HG03354 (cell line): ENCODE data around the gene PACSIN3.
A peak's percentile ranks its signal among the peaks of the same experiment; 100 is the strongest.
"Not testable (repeated sequence)": the region's sequence is repeated elsewhere in the genome, so short reads cannot be mapped to it uniquely, and the experiment has no call there.

Experiments
- ATAC-seq: cut with Tn5 transposase; IDR thresholded peaks from one replicate; pipeline ENCODE4 v1.9.1; 2021; ENCODE audit warnings: mild to moderate bottlenecking; ENCODE audit not compliant: unreplicated experiment, poor library complexity, severe bottlenecking

Gene PACSIN3

DNA sequence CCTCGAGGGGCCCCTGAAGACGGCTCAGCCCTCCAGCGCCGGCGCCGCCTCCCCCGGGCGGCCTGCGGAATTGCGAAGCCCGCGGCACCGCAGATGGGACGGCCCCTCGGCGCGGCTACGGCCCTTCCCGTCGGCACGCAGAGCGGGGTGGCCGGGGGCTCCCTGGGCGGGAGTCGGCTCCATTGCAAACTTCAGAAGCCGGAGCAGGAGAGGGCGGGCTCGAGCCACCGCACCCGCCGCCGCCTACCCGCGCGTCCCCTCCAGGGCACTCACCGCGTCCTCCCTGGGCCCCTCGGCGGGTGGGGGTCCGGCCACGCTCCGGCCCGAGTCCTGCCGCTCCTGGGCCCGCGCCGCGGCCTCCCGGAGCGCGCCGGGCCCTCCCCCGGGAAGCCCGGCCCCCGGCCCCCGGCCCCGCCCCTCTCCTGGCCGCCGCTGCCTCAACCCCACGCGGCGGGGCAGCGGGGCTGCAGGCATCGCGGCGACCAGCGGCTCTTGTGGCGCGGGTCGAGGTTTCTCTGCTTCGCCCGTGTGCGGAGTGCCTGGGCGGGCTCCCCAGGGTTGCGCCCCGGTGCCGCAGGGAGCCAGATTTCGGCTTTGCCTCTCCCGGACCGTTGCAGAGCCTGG, at the start of gene PACSIN3:
Gene PACSIN3 (minus strand): TSS at position 359 of the 624 bp plus-strand sequence. CDS start 3,707 bp downstream, outside the sequence.
- ATAC-seq: peak; percentile 68

DNA sequence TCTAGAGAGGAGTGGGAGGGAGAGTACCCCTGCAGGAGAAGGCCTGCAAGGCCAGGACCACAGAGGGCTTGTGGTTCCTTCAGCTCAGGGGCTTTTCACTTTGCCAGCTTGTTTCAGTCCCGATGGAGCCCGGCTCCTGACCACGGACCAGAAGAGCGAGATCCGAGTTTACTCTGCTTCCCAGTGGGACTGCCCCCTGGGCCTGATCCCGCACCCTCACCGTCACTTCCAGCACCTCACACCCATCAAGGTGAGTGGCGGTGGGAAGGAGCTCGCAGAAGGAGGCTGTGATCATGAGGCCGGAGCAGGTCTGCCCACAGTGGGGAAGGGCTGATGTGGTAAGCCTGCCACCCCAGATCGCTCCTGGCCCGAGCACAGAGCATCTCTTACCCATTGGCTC, 48.9 kb upstream of the PACSIN3 start:
- ATAC-seq: no peak

DNA sequence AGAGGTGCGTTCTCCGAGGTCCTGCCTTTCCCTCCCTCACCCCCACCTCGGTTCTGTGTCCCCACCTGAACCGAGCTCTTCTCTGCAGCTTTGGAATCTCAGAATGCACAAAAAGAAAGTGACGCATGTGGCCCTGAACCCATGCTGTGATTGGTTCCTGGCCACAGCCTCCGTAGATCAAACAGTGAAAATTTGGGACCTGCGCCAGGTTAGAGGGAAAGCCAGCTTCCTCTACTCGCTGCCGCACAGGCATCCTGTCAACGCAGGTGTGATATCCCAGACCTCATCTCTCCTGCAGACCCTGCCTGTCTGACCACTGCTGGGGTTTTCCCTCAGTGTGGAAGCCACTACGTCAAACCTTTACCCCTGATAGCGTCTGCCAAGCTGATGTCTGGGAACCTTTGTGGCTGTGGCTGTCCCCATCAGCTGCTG, 48.5 kb upstream of the PACSIN3 start:
- ATAC-seq: no peak

DNA sequence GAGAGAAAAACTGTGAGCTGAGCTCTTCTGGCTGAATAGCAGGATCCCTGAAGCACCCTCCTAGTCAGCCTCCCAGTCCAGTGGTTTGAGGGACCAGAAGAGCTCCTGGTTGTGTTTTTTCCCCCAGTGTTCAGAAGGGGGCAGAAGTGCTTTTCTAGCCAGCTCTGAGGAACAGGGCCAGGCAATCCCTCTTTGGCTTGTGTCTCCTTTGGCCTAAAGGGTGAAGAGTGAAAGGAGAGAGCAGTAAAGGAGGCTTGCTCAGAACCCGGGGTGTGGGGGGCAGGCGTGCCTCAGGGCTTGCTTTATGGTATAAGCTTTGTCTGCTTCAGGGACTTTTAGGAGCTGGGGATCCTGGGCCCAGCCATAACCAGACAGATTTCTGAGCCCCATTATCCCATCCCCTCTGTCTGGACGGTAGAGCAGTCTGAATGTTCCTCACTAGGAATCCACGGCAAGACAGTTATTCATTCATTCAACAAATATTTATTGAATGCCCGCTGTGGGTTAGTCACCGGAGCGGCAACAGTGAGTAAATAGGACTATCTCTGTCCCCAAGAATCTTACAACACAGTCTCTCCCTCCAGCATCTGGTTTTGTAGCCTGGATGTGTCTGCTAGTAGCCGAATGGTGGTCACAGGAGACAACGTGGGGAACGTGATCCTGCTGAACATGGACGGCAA, 47.9 kb upstream of the PACSIN3 start:
- ATAC-seq: no peak

DNA sequence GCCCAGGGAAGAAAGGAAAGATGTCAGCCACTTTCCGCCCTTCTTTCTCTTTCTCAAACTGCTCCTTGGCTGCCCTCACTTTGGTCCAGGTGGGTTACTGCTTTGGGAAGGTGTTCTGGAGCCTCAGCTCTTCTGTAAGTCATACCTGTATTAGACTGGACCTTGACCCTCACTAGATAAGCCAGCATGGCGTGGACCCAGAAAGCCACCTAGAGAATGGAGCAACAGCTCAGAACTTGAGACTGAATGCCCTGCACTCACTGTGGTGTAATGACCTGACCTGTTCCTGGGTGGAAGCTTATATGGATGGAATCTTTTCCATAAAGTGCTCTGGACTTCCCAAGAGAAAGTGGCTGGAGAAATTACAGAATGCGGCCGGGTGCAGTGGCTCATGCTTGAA, 46.8 kb upstream of the PACSIN3 start:
- no peak for ATAC-seq

DNA sequence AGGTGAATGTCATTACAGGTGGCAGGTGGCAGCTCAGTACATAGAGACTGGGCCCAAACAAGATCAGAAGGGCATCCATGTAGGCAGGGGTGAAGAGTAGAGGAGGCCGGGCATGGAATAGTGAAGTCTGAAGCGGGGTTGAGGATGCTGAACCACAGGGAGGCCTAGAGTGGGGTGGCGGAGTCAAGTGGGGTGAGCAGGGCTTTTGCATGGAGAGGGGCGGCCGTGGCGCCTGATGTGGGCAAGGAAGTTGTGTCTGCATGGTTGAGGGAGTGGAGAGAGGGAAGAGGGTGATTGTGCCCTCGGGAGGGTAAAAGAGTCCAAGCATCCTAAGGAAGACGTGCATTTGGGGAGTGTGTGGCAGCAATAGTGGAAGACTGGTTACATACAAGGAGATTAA, 42.9 kb upstream of the PACSIN3 start:
- ATAC-seq: no peak

DNA sequence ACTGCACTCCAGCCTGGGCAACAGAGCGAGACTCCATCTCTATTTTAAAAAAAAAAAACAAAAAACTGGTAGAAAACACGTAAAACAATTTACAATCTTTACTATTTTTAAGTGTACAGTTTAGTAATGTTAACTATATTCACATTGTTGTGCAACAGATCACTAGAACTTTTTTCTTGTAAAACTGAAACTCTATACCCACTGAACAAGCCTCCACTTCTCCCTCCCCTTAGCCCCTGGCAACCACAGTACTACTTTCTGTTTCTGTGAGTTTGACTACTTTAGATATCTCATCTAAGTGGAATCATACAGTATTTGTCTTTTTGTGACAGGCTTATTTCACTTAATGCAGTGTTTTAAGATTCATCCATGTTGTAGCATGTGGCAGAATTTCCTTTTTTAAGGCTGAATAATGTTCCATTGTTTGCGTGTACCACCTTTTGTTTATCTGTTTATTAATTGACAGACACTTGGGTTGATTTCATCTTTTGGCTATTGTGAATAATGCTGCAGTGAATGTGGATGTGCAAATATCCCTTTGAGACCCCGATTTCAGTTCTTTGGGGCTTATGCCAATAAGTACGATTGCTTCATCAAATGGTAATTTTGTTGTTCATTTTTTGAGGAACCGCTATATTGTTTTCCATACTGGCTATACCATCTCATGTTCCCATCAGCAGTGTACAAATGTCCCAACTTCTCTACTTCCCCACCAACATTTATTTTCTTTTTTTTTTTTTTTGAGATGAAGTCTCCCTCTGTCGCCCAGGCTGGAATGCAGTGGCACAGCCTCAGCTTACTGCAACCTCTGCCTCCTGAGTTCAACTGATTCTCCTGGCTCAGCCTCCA, 39.5 kb upstream of the PACSIN3 start:
- ATAC-seq: peak; percentile 85

DNA sequence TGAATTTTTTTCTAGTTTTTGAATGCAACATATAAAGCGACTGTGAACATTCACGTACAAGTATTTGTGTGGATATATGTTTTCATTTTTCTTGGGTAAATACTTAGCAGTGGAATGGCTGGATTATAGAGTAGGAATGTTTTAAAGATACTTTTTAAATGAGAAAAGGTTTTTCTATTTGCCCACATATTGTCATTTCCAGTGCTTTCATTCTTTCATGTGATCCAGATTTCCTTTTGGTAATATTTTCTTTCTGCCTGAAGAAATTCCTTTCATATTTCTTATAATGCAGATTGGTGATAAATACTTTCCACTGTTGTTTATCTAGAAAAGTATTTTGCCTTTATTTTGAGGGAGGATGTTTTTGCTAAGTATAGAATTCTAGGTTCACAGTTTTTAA, 36.5 kb upstream of the PACSIN3 start:
- no peak for ATAC-seq

DNA sequence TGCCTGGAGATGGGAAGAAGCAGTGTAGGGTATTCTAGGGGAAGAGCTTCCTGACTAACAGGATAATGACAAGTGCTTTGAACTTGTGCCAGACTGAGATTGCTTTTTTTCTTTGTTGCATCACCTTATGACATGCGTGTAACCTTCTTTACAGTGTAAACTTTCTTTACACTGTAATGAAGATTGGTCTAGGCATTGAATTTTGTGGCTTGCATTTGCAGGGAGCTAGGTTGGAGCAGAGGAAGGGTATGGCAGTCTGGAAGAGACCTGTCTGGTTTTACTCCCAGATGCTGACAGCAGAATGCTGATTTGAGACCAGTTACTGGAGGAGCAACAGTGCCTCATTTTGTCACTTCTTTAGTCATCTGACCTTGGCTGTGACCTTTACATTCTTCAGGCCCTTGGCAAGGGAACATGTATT, 34.2 kb upstream of the PACSIN3 start:
- ATAC-seq: no peak

DNA sequence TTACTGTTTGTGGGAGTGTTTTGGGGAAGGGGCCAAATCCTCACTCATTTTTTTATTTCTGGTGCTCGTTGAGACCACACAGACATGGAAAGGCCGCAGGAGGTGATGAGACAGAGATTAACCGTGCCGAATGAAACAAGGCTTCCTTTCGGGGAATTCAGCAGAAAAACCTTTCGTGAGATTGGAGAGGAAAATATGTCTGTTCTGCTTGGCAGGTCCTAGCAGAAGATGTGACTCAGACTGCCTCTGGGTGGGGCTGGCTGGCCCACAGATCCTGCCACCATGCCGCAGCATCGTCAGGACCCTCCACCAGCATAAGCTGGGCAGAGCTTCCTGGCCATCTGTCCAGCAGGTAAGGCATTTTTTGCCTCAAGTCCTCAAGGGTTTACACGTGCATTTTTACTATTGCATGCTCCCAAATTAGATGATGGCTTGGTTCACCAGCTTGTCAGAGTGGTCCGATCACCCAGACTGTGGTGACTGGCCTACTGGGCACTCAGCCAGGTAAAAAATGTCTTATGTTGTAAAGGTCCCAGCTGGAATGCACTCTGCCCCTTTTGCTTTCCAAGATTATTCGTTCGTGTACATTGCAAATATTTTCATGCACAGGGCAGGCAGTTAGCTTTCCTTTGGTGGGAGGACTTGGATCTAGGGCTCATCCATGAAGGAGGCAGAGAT, 30.0 kb upstream of the PACSIN3 start:
- ATAC-seq: peak; percentile 23

DNA sequence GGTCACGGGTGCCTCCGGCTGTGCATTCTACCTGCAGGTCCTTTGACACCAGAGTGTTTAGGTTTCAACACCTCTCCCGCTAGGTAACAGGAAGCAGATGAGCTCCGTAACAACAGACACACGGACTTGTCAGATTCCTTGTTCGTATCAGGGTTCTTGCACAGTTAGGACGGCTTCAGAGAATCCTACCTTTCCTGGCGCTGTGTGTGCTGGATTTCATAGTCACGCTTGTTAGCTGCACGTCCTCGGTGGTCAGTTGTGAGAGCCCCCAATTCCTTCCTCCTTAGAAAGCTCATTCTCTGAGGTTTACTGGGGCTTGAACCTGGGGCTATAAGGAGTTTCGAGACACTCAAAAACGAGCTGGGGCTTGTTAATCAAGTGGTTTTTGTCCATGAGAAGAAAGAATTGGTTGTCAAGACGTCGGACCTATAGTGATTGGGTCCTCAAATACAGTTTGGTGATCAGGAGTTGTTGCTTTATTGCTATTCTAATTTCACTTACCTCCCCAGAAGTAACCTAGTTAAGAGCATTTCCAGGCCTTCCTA, 29.2 kb upstream of the PACSIN3 start:
- ATAC-seq: no peak

DNA sequence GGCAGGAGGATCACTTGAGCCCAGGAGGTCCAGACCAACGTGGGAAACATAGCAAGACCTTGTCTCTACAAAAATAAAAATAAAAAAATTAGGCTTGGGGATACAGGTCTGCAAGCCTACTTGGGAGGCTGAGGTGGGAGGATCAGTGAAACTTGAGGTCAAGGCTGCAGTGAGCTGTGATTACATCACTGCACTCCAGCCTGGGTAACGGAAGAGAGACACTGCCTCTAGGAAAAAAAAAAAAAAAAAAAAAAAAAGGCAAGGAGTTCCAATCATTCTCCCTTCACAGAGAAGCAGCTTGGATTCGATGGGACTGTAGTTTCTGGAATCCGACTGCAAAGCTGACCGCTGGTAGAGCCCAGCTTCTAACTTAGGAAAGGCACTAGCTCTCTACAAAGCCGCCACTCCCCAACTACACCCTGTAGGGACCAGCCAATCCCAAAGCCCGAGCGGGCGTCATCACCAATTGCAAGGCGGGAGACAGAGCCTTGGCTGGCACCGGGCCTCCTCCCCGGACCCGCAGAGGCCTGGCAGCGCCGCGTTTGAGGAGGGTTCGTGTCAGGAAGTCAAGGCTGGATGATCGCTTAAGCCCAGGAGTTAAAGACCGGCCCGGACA, 27.8 kb upstream of the PACSIN3 start:
- peak; percentile 76 for ATAC-seq

DNA sequence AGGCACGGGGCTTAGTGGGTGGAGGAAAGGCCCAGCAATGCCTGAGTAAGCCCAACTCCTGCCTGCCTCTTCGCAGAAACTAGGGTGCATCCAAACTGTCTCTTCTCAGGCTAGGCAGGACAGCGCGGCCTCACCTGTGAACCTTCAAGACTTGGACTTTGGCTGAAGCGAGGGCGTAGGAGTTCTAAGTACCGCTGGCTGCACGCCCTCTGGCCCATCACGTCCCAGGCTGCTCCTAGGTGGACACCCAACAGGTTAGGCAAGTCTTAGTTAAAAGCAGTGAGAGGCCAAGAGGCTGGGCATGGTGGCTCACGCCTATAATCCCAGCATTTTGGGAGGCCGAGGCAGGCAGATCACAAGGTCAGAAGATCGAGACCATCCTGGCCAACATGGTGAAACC, 26.7 kb upstream of the PACSIN3 start:
- ATAC-seq: no peak

DNA sequence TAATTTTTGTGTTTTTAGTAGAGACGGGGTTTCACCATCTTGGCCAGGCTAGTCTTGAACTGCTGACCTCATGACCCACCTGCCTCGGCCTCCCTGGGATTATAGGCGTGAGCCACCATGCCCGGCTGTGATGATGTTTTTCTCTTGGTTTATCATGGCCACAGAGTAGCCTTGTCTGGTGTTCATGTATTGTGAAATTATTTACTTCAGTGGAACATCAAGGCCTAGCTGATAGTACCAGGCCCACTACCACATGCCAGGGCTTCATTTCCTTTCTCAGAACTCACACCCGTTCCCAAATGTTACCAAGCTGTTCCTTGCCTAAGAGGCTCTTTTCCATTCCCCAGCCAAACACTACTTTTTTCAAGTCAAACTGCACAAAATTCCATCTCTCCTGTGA, 22.4 kb upstream of the PACSIN3 start:
- no peak for ATAC-seq

DNA sequence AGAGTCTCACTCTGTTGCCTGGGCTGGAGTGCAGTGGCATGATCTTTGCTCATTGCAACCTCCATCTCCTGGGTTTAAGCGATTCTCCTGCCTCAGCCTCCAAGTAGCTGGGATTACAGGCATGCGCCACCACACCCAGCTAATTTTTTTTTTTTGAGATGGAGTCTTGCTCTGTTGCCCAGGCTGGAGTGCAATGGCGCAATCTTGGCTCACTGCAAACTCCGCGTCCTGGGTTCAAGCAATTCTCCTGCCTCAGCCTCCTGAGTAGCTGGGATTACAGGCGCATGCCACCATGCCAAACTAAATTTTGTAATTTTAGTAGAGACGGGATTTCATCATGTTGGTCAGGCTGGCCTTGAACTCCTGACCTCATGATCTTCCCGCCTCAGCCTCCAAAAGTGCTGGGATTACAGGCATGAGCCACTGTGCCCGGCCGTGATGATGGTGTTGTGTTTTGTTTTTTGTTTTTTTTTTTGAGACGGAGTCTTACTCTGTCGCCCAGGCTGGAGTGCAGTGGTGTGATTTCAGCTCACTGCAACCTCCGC, 21.8 kb upstream of the PACSIN3 start:
- ATAC-seq: not testable (repeated sequence)

DNA sequence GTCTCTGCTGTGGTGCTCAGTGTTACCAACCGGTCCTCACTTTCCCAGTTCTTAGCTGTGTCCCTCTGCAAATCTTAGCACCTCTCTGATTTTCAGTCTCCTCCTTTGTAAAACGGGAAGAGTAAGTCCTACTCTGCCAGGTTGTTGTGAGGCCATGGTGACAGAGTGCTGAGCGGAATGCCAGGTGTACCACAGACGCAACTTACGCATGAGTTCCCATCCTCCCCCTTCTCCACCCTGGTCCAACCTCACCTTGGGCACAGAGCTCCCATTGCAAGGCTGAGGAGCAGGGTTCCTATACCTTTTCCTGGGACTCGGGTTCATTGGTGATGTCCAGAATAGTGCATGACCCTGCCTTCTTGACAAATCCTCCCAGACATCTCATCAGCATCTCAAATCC, 21.2 kb upstream of the PACSIN3 start:
- no peak for ATAC-seq

DNA sequence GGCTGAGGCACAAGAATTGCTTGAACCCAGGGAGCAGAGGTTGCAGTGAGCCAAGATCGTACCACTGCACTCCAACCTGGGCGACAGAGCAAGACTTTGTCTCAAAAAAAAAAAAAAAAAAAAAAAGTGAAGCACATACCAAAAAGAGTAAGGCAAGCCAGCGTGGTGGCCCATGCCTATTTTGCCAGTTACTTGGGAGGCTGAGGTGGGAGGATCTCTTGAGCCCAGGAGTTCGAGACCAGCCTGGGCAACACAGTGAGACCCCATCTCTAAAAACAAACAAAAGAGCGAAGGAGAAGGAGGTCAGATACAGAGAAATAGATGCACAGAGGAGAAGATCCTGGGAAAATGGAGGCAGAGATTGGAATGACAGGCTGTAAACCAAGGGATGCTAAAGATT, 20.3 kb upstream of the PACSIN3 start:
- ATAC-seq: not testable (repeated sequence)

DNA sequence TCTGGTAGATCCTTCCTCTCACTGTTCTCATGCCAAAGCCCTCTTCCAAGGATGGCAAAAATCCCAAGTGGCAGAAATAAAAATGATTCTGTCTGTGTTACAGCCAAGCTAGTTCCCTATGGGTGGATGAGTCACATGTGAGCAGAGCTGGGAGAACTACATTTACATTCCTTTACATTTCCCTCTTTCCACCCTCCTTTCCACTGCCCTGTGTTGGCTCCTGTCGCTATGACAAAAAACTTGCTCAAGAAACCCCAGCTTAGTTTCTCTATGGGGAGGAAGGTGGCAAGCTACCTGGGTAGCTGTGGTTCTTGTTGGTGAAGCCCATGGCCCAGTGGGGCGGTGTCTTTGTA, 18.4 kb upstream of the PACSIN3 start:
- no peak for ATAC-seq

DNA sequence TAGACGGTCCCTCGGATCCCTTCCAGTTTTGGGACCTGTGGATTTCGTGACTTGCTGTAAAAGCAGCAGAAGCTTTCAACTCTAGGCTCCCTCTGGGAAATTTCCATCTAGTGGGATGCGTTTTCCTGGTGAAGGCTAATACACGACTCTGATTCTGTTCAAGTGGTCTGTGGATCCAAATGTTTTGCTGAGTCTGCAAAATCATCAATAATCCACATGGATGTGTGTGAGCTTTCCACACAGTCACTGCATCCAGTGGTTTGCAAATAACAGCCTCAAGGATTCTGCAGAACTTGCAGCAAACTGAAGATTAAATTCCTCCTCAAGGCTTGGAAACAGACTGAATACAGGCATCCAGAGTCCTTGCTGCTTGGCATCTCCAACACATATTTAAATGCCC, 16.3 kb upstream of the PACSIN3 start:
- ATAC-seq: no peak
